Left renal cortex interstitium (tissue), 4 donors: ENCODE results near the gene CPA5. TPM values are rescaled to one million over a fixed set of nuclear protein-coding genes. Genes with fewer than 3 reads are reported as not detected.

ENCODE experiments used
- polyA plus RNA-seq, 4 donors: library from polyadenylated mRNA; unstranded; fragments of 120-200 nt; gene quantifications; one replicate each; pipeline ENCODE4 v1.2.1, GENCODE V29; 2013; ENCODE audit not compliant: insufficient read length in 4 of 4

CPA5 gene
- polyA plus RNA-seq, 4 donors = 0.08 to 0.14 (median 0.10) TPM; not detected in 1

Other genes starting within 250 kb of the CPA5 start
- 10 to 100 TPM; 24.8 to 30.5 (median 26.0) TPM for gene TMEM209, start 139.4 kb upstream of the CPA5 start, polyA plus RNA-seq
- not detected for gene SSMEM1, start 137.0 kb upstream of the CPA5 start, polyA plus RNA-seq
- under 1 TPM; 0.38 to 0.61 (median 0.46) TPM for gene CPA2, start 78.0 kb upstream of the CPA5 start, polyA plus RNA-seq
- gene CPA4, start 51.7 kb upstream of the CPA5 start, polyA plus RNA-seq = under 1 TPM; 0.10 to 0.57 (median 0.38) TPM
- 1 to 10 TPM; 1.3 to 2.5 (median 1.7) TPM for gene CPA1, start 35.7 kb downstream of the CPA5 start, polyA plus RNA-seq
- 10 to 100 TPM; 26.7 to 31.6 (median 28.4) TPM for gene CEP41, start 96.2 kb downstream of the CPA5 start, polyA plus RNA-seq
- 100 to 1,000 TPM; 646 to 761 (median 684) TPM for gene MEST, start 147.3 kb downstream of the CPA5 start, polyA plus RNA-seq